MCF 10A (cell line): ENCODE data around the gene CDH12. TPM values are rescaled to one million over a fixed set of nuclear protein-coding genes. Genes with fewer than 3 reads are reported as not detected.
A peak's percentile ranks its signal among the peaks of the same experiment; 100 is the strongest.

Source experiments
- BruUV-seq: library from RNA; stranded (reverse); fragments of 400-500 nt; replicated peaks from 2 replicates; lab custom pipeline; 2021; lab: Mats Ljungman, UMichigan
- CTCF ChIA-PET: fragments of 300-600 bp; sonication (Branson Sonifier 250); formaldehyde crosslinking; extraction: SDS; loops from one replicate; lab custom pipeline; 2021; ENCODE audit warnings: antibody characterized with exemption, inconsistent platforms; lab: Yijun Ruan, JAX
- POLR2A ChIA-PET: fragments of 300-600, 350-650 bp; sonication (Branson Sonifier 250); formaldehyde crosslinking; extraction: SDS; loops from one replicate; lab custom pipeline; 2020; ENCODE audit warnings: antibody characterized with exemption, inconsistent platforms; lab: Yijun Ruan, JAX
- DNase-seq: peaks from one replicate; pipeline ENCODE4 v3.0.0-alpha.2; 2018; ENCODE audit not compliant: unreplicated experiment
- H3K27ac Mint-ChIP-seq: one replicate; pipeline ENCODE4 v1.8.0; 2022; ENCODE audit warnings: mild to moderate bottlenecking, low read depth, mixed read lengths; ENCODE audit not compliant: unreplicated experiment
- H3K27me3 Mint-ChIP-seq: one replicate; pipeline ENCODE4 v1.8.0; 2022; ENCODE audit warnings: mixed read lengths; ENCODE audit not compliant: insufficient read depth, unreplicated experiment
- H3K36me3 Mint-ChIP-seq: one replicate; pipeline ENCODE4 v1.8.0; 2022; ENCODE audit warnings: mild to moderate bottlenecking, moderate library complexity, mixed read lengths; ENCODE audit not compliant: insufficient read depth, unreplicated experiment
- H3K4me1 Mint-ChIP-seq: one replicate; pipeline ENCODE4 v1.8.0; 2022; ENCODE audit warnings: mixed read lengths; ENCODE audit not compliant: insufficient read depth, unreplicated experiment
- H3K4me3 Mint-ChIP-seq: one replicate; pipeline ENCODE4 v1.8.0; 2022; ENCODE audit warnings: mild to moderate bottlenecking, moderate library complexity, mixed read lengths; ENCODE audit not compliant: unreplicated experiment
- H3K9me3 Mint-ChIP-seq: one replicate; pipeline ENCODE4 v1.8.0; 2022; ENCODE audit warnings: mixed read lengths; ENCODE audit not compliant: unreplicated experiment
- intact Hi-C: fragments of 100-400 bp; cut with micrococcal nuclease; formaldehyde crosslinking; loops from 2 replicates; pipeline ENCODE4 v1.14.1; 2022
- total RNA-seq: library from RNA; stranded (reverse); gene quantifications from 2 replicates; pipeline ENCODE4 v1.2.3, GENCODE V29; 2022
- TF ChIP-seq, protein P1 (sequence below): fragments of 200-600 bp; IDR thresholded peaks from one replicate; pipeline ENCODE4 v1.8.0; 2022; ENCODE audit warnings: antibody characterized with exemption, mild to moderate bottlenecking; ENCODE audit not compliant: unreplicated experiment

The CDH12 gene
- total RNA-seq, 1 experiment from 2014 or later, result not detected

GRCh38 chr5:21818370-21818720 is 1034.8 kb downstream of the CDH12 start:
- no peaks in the 10 kb centered on the region for H3K27me3 Mint-ChIP-seq
- peak overlapping the region; percentile 51 for H3K27ac Mint-ChIP-seq
- ChIA-PET CTCF (interaction anchor here (0.7 kb wide), 1 partner anchor 1711 kb away, joined by 4 read pairs; no protein-coding TSS in a partner anchor), POLR2A (interaction anchor here (0.8 kb wide), 1 partner anchor 1187 kb away, joined by 3 read pairs; no protein-coding TSS in a partner anchor)
- TF ChIP-seq, protein P1, sequence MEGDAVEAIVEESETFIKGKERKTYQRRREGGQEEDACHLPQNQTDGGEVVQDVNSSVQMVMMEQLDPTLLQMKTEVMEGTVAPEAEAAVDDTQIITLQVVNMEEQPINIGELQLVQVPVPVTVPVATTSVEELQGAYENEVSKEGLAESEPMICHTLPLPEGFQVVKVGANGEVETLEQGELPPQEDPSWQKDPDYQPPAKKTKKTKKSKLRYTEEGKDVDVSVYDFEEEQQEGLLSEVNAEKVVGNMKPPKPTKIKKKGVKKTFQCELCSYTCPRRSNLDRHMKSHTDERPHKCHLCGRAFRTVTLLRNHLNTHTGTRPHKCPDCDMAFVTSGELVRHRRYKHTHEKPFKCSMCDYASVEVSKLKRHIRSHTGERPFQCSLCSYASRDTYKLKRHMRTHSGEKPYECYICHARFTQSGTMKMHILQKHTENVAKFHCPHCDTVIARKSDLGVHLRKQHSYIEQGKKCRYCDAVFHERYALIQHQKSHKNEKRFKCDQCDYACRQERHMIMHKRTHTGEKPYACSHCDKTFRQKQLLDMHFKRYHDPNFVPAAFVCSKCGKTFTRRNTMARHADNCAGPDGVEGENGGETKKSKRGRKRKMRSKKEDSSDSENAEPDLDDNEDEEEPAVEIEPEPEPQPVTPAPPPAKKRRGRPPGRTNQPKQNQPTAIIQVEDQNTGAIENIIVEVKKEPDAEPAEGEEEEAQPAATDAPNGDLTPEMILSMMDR, result no peak
- no TSS peak for BruUV-seq
- no peaks in the 10 kb centered on the region for H3K36me3 Mint-ChIP-seq
- intact Hi-C loops, result loop anchor here (5.0 to 10.0 kb wide), 4 partner anchors 99 to 1066 kb away; no protein-coding TSS in a partner anchor
- peaks cover 14% of the 10 kb centered on the region for H3K4me1 Mint-ChIP-seq
- no peak for DNase-seq
- no peaks in the 10 kb centered on the region for H3K9me3 Mint-ChIP-seq
- H3K4me3 Mint-ChIP-seq, result no peak overlapping the region

DNA sequence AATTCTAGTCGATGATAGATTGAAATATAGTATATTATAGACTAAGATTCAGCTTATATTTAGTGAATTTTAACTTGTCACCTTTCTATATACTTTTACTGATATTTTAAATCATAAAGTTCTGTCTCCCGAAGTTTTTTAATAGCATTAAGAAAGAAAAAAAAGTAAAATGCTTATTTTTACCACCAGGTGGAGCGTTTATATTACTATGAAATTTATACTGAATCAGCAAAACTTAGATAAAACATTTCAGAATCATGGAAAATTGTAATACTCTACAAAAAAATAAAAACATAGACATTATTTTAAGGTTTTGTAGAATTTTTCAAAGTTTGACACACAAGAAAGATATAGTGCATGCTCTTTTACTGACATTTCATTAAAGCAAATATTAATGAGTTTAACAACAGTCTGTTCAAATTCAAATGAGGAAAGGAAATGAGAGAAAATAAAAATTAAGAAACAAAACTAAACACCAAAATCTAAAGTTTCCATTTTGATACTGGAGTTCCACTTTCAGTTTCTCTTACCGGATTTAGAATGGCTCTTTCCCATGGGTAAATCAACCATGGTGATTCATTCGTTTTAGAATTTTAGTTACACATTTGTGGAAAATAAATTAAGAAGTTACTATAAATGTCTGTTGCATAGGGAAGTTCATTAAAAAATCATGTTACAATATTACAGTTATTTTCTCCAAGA is 1035.3 kb downstream of the CDH12 start:
- BruUV-seq, result no TSS peak
- Mint-ChIP-seq H3K9me3 (no peaks in the 10 kb centered on the region), H3K4me3 (no peak overlapping the region), H3K36me3 (no peaks in the 10 kb centered on the region), H3K27me3 (no peaks in the 10 kb centered on the region), H3K4me1 (peaks cover 13% of the 10 kb centered on the region), H3K27ac (peak overlapping the region; percentile 51)
- POLR2A ChIA-PET, result interaction anchor here (0.6 kb wide), 1 partner anchor 501 kb away, joined by 3 read pairs; no protein-coding TSS in a partner anchor
- peak; percentile 23 for DNase-seq
- TF ChIP-seq, protein P1, result peak; percentile 33
- intact Hi-C loops, result loop anchor here (5.0 to 10.0 kb wide), 4 partner anchors 99 to 1067 kb away; no protein-coding TSS in a partner anchor
- CTCF ChIA-PET, result interaction anchor here (0.5 to 0.7 kb wide), 2 partner anchors 369 to 493 kb away, joined by 4 to 5 read pairs; no protein-coding TSS in a partner anchor

DNA sequence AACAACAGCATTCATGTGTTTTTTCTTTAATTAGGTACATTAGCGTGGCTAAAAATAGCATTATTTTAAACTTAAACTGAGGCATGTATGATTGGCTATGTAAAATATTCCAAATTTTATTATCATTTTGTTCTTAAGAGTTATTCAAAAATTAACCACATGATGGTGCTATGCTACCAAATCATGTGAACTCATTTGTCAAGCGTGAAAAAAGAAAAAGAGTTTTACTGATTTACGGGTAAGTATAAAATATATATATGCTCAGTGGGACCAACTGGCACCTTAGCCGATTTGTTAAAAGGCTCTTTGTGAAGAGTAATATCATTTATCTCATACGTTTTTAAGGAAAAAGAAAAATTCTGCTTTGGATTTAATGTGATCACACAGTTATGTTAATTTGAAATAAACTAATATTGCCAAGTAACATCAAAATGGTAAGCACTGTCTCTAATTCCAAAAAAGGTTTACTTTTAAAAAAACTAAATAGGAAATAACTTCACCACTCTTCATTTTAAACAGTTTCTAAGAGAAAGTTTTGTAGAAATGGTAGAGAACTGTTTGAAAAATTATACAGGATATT is 1042.3 kb downstream of the CDH12 start:
- ChIA-PET CTCF (interaction anchor here (0.8 to 1.4 kb wide), 2 partner anchors 8 to 17 kb away, joined by 3 to 4 read pairs; no protein-coding TSS in a partner anchor), POLR2A (no interaction called here)
- no TSS peak for BruUV-seq
- no peaks in the 10 kb centered on the region for H3K9me3 Mint-ChIP-seq
- no peak overlapping the region for H3K4me3 Mint-ChIP-seq
- TF ChIP-seq, protein P1, result peak; percentile 47
- H3K27me3 Mint-ChIP-seq, result no peaks in the 10 kb centered on the region
- DNase-seq, result peak; percentile 40
- H3K4me1 Mint-ChIP-seq, result peaks cover 37% of the 10 kb centered on the region
- no peak overlapping the region for H3K27ac Mint-ChIP-seq
- intact Hi-C loops, result loop anchor here (1.0 to 10.0 kb wide), 3 partner anchors 404 to 1328 kb away; no protein-coding TSS in a partner anchor
- no peaks in the 10 kb centered on the region for H3K36me3 Mint-ChIP-seq

GRCh38 chr5:21809611-21810010 is 1043.5 kb downstream of the CDH12 start:
- intact Hi-C loops, result loop anchor here (1.0 to 10.0 kb wide), 3 partner anchors 405 to 1330 kb away; no protein-coding TSS in a partner anchor
- H3K4me3 Mint-ChIP-seq, result no peak overlapping the region
- no TSS peak for BruUV-seq
- no peaks in the 10 kb centered on the region for H3K9me3 Mint-ChIP-seq
- H3K36me3 Mint-ChIP-seq, result no peaks in the 10 kb centered on the region
- no peaks in the 10 kb centered on the region for H3K27me3 Mint-ChIP-seq
- no peak overlapping the region for H3K27ac Mint-ChIP-seq
- ChIA-PET POLR2A (interaction anchor here (1.0 kb wide), 1 partner anchor 1225 kb away, joined by 3 read pairs; no protein-coding TSS in a partner anchor), CTCF (interaction anchor here (0.6 to 1.1 kb wide), 2 partner anchors 125 to 179 kb away, joined by 3 read pairs; no protein-coding TSS in a partner anchor)
- TF ChIP-seq, protein P1, result no peak
- no peak for DNase-seq
- peaks cover 30% of the 10 kb centered on the region for H3K4me1 Mint-ChIP-seq
